HG02884 (cell line): Measurements from ENCODE around the gene C16orf86.

Experiments
- ATAC-seq: cut with Tn5 transposase; IDR thresholded peaks from one replicate; pipeline ENCODE4 v1.9.1; 2021; ENCODE audit warnings: mild to moderate bottlenecking, moderate library complexity; ENCODE audit not compliant: unreplicated experiment

The C16orf86 gene, protein sequence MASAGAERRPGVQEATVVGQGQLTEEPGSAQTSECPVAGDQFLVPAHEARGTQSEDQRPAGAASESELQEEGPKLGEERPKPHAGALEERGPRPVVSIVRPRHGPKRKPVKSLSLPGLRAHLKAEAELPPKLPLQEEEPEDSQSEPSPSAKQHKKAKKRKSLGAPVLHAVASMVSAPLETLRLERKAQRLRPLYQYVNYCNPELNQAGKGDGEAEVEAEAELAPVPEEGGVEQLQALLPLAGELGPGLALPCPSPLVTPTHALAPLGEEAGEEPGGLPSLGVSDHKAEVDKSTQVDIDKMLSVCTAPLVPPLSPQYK

DNA sequence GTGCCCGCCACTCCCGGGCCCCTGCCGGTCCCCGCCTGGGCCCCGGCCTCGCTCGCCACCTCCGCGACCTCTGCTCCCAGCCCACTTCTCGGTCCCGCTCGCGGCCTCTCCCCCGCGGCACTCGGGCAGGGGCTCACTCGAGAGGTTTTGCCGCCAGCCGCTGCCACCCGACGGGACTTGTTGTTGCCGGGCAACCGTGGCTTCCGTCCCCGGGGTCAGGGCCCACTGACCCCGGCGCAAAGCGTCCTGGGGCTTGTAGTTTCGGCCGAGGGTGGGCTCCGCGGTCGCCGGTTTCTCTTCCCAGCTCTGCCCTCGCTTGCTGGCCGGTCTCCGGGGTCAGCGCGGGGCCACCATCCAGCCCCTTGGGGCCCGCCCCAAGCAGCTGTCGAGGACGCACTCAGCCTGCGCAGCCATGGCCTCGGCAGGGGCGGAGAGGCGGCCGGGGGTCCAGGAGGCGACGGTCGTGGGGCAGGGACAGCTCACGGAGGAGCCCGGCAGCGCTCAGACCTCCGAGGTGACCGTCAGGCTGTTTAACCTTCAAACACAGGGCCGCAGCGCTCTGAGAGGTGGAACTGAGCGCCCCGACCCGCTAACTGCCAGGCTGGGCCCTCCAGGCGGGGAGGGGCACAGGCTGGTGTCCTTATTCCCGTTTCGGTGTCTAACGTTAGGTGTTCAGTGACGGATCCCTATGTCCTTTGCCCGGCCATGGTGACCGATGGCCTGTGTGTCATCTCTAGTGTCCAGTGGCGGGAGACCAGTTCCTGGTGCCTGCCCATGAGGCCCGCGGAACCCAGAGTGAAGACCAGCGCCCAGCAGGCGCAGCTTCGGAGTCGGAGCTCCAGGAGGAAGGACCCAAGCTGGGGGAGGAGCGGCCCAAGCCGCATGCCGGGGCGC, at the start of gene C16orf86, which contains the start of gene ENKD1:
C16orf86 (plus strand) TSS at position 256 of the 894 bp plus-strand sequence; CDS start at position 413, 157 bp downstream.
ENKD1 (minus strand) TSS at position 192 of the 894 bp plus-strand sequence. CDS start 308 bp downstream, outside the sequence.
- ATAC-seq, result peak; percentile 45

DNA sequence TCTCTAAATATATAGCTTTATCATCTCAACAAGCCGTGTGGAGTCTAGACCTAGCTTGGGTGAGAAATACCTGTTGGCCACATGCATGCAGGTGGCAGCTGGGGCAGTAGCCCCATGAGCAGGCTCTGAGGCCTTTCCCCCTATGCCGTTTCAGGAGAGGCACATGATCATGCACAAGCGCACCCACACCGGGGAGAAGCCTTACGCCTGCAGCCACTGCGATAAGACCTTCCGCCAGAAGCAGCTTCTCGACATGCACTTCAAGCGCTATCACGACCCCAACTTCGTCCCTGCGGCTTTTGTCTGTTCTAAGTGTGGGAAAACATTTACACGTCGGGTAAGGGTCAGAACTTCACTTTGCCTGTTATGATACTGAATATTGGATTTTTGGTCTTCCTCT, 38.4 kb upstream of the C16orf86 start:
- ATAC-seq, result no peak

DNA sequence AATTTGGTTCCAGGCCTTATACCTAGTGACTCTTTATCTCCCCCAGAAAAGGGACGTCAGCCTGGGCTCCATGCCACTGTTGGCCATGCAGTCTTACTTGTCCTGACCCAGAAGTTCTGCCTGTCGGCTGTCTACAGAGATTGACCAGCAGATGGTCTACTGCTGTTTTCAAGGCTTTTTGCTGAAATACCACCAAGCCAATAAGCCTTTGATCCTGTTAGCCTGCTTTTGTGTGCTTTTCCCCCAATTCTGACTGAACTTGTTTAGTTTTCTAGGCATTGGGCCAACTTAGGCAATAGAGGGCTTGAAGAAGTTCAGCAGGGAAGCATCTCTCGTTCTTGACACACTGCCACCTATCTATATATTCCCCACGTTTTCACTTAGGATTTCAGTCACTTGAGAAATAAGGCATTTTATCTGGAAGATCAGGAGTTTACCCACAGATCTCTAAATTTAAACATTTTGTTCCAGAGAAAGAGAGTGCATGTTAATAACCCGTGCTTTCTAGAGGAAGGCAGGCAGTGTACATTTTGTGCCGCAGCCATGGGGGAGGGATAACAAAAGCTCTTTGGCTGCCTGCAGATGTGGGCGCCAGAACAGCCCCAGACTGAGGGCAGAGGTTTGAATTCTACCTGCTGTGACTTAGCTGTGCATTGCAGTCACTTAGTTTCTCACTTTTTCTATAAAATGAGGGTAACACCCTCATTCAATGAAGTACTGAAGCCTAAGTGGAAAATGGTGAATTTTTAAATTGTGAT, 34.0 kb upstream of the C16orf86 start:
- no peak for ATAC-seq

DNA sequence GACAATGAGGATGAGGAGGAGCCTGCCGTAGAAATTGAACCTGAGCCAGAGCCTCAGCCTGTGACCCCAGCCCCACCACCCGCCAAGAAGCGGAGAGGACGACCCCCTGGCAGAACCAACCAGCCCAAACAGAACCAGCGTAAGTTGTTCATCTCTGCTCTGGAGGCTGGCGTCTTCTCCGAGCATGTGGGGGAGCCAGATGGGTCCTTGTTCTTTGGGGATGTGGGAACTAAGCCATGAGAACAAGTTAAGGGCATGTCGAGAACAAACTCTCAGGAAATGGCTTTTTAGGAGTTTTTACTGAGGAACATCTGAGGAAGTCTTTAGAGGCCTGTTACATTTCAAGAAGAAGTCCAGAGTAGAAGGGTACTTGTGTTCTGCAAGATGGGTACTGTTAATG, 29.9 kb upstream of the C16orf86 start:
- no peak for ATAC-seq

DNA sequence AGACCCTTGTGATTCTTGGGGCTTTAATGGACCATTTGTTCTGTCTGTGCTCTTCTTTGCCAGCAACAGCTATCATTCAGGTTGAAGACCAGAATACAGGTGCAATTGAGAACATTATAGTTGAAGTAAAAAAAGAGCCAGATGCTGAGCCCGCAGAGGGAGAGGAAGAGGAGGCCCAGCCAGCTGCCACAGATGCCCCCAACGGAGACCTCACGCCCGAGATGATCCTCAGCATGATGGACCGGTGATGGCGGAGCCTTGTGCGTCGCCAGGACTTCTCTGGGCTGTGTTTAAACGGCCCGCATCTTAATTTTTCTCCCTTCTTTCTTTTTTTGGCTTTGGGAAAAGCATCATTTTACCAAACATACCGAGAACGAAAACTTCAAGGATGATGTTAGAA, 29.0 kb upstream of the C16orf86 start:
- ATAC-seq, result no peak

DNA sequence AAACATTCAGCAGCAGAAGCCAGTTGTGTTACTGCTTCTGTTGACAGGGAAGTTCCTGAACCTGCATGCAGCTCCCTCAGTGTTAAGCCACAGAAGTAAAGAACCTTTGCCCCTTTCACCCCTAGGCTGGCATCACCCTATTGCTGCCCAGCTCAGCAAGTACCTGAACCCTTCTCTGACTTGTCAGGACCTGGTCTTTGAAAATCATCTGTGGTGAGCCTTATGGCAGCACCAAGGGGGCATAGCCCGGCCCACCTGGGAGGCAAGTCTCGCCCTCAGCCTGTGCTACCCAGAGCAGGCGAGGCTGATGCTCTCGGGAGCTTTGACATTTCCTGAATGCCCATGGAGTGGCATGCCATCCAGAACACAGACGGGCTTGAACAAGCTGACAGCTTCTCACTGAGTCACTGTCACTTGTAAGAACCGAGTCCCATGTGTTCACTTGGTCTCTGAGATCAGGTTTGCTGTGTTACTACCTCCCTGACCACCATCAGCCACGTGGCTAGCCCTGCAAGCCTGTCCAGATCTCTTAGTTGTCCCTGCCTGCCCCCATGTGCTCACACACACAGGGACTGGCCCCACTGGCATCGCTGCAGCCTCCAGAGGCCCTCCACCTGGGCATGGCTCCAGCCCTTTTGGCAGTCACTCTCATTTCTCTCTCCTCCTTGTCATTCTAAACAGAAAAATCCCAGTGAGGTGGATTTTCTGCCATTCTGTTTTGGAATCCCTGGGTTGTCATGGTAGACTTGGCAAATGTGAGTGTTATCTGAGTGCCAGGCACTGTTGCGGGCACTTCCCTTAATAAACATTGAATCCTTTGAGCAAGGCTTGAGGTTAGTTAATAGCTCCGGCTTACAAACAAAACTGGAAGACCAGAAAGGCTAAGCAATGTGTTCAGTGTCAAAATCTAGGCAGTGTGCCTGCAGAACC, 24.6 kb upstream of the C16orf86 start:
- no peak for ATAC-seq

DNA sequence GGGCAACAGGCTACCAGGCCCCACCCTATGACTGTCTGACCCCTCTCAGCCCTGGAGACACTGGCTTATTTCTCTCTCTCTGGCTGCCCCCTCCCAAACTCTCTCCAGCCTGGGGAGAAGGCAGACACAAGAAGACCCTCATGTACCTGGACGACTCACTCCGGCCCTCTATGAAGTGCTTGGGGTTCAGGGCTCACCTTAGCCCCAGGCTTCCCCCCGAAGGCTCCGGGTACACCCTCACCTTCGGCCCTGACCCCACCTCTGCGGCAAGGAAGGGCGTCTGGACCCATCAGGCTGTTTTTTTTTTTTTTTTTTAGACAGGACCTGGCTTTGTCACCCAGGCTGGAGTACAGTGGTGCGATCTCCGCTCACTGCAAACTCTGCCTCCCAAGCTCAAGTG, 22.6 kb upstream of the C16orf86 start:
- no peak for ATAC-seq

DNA sequence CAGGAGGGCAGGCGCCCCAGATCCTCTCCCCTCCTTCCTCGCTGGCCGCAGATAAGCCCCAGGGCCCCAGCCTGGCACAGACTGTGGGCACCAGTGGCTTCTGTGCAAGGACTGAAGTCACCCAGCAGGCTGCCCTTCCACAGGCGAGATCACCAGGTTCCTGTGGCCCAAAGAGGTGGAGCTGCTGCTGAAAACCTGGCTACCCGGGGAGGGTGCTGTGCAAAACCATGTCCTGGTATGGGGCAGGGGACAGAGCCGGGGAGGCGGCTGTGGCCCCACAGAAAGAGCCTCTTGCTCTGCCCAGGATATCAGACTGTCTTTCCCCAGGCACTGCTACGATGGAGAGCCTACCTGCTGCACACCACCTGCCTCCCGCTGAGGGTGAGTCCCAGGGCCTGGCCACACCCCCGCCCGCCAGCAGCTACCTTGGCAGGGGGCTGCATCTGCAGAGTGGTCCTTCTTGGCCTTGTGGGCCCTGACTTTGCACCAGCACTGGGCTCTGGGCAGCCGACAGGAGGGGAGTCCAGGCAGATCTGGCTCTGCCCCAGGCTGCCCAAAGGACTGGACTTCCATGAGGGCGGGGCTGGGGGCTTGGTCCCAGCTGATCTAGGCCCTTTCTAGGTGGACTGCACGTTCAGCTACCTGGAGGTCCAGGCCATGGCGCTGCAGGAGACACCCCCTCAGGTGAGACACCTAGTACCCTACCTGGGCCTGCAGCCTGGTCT, 21.1 kb upstream of the C16orf86 start:
- ATAC-seq, result no peak

DNA sequence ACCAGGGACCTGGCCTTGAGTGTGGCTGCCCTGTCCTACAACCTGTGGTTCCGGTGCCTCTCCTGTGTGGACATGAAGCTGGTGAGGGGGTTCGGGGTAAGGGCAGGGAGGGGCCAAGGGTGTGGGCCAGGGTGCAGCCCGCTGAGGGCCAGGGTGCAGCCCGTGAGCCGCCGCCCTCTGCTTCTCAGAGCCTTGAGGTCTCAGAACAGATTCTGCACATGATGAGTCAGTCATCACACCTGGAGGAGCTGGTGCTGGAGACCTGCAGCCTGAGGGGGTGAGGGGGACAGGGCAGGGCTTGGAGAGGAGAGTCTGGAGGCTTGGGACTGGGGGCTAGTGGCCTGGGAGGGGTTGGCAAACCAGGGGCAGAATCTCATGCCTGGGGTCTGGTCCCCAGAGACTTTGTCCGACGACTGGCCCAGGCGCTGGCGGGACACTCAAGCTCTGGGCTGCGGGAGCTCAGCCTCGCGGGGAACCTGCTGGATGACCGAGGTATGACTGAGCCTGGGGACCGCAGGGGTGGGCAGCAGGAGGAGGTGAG, 19.4 kb upstream of the C16orf86 start:
- ATAC-seq, result no peak

DNA sequence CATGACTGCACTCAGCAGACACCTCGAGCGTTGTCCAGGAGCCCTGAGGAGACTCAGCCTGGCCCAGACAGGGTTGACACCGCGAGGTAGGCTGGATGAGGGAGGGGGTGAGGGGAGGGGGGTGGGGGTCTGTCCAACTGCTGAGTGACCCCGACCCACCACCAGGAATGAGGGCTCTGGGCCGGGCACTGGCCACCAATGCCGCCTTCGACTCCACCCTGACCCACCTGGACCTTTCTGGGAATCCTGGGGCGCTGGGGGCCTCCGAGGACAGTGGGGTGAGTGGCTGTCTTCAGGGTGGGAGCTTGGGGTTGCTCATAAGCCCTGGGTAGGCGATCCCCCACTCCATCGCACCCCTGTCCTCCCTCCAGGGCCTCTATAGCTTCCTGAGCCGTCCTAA, 18.9 kb upstream of the C16orf86 start:
- ATAC-seq, result no peak

DNA sequence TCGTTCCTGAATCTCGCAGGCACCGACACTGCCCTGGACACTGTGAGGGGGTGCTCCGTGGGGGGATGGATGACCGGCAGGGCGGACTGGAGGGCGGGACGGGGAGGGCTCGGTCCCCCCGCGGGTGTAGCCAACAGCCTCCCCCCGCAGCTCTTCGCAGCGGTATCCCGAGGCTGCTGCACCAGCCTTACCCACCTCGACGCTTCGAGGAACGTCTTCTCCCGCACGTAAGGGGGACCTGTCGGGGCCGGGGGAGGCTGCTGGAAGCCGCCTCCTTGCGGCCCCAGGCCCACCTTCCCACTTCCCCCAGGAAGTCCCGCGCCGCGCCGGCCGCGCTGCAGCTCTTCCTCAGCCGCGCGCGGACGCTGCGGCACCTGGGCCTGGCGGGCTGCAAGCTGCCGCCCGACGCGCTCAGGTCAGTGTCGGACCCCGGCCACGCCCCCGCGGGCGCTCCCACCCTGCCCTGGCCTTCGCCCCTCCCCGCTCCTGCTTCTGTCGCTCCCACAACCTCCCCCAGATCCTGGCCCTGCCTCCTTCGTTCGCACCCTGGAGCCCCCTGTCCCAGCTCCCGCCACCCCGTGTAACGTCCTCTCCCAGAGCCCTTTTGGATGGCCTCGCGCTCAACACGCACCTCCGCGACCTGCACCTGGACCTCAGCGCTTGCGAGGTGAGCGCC, 18.4 kb upstream of the C16orf86 start:
- no peak for ATAC-seq

DNA sequence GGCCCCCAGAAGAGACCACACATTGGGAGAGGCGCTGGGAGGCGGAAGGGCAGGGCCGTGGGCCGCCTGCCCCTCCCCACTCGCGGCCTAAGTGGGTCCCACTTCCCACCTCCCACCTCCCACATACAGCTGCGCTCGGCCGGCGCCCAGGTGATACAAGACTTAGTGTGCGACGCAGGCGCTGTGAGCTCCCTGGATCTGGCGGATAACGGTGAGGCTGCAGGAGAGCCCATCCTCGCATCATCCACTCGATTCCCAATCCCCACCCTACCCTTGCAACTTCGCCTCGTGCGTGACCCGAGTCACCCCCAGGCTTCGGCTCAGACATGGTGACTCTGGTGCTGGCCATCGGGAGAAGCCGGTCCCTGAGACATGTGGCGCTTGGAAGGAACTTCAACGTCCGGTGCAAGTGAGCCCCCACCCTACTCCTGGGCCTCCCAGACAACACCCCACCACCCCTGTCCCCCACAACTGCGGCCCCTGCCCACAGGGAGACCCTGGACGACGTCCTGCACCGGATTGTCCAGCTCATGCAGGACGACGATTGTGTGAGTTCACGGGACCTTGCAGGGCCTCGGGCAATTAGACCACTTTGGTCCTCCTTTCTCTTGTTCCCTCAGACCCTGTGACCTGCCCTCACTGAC, 17.7 kb upstream of the C16orf86 start:
- no peak for ATAC-seq

DNA sequence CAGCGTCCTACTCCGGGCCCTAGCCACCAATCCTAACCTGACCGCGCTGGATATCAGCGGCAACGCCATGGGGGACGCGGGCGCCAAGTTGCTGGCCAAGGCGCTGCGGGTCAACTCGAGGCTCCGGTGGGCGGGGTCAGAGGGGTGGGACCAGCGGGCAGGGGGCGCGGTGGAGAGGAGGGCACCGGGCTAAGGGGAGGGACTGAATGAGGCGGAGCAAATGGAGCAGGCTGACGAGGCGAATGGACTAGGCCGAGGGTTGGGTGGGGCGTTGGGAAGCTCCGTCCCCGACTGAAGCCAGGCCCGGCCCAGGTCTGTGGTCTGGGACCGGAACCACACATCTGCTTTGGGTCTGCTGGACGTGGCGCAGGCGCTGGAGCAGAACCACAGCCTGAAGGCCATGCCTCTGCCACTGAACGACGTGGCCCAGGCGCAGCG, 17.1 kb upstream of the C16orf86 start:
- no peak for ATAC-seq

DNA sequence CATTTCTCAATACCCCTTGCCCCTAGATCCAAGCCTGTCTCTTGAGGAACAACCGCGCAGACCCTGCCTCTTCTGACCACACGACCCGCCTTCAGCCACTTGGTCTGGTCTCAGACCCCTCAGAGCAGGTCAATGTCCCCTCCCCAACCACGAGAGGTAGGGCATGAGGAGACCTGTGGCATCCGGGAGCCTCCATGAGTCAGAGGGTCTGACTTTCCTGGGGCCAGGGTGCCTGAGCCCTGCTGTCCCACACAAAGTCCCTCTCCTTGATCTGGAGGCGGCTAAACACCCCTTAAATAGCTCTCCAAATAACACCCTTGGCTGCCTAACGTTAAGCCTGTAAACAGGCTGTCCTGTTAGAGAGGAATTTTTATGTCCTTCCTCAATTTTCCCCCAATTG, 16.6 kb upstream of the C16orf86 start:
- ATAC-seq, result no peak

DNA sequence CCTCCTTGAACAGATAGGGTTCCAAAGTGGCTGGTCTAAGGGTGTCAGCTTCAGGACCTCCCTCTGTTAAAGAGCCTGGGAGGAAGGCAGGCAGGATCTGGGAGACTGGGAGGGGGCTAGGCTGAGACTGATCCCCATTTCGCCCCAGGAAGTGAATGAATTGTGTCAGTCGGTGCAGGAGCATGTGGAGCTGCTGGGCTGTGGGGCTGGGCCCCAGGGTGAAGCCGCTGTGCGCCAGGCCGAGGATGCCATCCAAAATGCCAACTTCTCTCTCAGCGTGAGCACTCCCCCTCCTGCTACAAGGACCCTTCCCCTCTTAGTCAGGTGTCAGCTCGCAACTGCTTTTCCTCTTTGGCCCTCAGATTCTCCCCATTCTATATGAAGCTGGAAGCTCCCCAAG, 15.6 kb upstream of the C16orf86 start:
- no peak for ATAC-seq

DNA sequence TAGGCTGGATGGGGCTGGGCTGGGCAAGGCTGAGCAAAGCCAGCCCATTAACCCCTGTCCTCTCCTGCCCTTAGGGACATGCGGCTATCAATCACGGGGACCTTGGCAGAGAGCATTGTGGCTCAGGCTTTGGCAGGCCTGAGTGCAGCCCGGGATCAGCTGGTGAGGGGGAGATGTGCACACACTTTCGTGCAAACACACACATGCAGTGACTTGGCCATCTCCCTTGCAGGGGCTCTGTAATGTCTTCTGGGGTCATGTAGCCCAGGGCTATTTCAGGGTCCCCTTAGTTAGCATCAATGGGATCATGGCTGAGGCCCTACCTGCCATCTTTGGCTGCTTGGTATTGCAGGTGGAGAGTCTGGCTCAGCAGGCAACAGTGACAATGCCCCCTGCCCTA, 14.8 kb upstream of the C16orf86 start:
- ATAC-seq, result no peak

DNA sequence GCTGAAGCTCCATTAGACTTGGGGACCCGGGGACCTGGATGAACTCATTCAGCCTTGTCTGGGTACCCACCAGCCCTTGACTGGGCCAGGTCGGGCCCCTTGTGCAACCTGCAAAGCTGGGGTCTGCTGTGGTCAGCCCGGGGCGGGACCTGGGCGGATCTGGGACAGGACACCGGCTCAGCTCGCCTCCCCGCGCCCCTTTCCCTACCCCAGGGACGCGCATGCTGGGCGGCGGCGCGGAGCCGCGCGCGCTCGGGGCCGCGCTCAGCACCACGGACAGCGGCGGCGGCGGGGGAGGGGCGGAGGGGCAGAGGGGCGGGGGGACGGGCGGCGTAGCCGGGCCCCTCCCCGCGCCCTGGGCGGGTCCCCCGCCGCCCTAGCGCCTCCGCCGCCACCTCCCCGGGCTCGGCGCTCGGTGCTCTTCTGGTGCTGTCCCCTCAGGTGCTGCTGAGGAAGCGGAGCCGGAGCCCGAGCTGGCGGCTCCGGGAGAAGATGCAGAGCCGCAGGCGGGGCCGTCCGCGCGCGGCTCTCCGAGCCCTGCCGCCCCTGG, 14.0 kb upstream of the C16orf86 start:
- no peak for ATAC-seq
